KOPT-K1 (cell line): Measurements from ENCODE around the gene HLA-B.
A peak's percentile ranks its signal among the peaks of the same experiment; 100 is the strongest.
"Not testable (repeated sequence)": the region's sequence is repeated elsewhere in the genome, so short reads cannot be mapped to it uniquely, and the experiment has no call there.

ENCODE experiments used
- H3K27ac ChIP-seq: fragments of 200-600 bp; sonication (generic); 2 replicates; pipeline ENCODE4 v1.5.1; 2016; ENCODE audit warnings: antibody characterized with exemption, mild to moderate bottlenecking, low read depth, low read length; ENCODE audit not compliant: poor library complexity, severe bottlenecking
- H3K36me3 ChIP-seq: fragments of 200-600 bp; sonication (generic); 2 replicates; pipeline ENCODE4 v1.5.1; 2017; ENCODE audit warnings: antibody characterized with exemption, mild to moderate bottlenecking, low read length, moderate library complexity; ENCODE audit not compliant: insufficient read depth
- H3K9me3 ChIP-seq: fragments of 200-600 bp; sonication (generic); 2 replicates; pipeline ENCODE4 v1.5.1; 2017; ENCODE audit warnings: antibody characterized with exemption, low read length, mild to moderate bottlenecking; ENCODE audit not compliant: insufficient read depth, poor library complexity, severe bottlenecking

Gene HLA-B

GRCh38 chr6:31356946-31357466, at the start of gene HLA-B:
Gene HLA-B, minus strand, starts transcription at chr6:31357179. Its CDS starts 21 bp downstream, at chr6:31357158.
- Histone ChIP-seq H3K36me3 (peaks cover 29% of the 10 kb centered on the region), H3K9me3 (no peaks in the 10 kb centered on the region), H3K27ac (peak within 1 kb of the TSS; percentile 82)

GRCh38 chr6:31405996-31406395, 49.0 kb upstream of the HLA-B start:
- H3K36me3 ChIP-seq, result peaks cover 11% of the 10 kb centered on the region
- no peaks in the 10 kb centered on the region for H3K9me3 ChIP-seq
- H3K27ac ChIP-seq, result no peak overlapping the region

GRCh38 chr6:31404061-31404364, 47.0 kb upstream of the HLA-B start:
- H3K27ac ChIP-seq, H3K9me3 ChIP-seq, H3K36me3 ChIP-seq: not testable (repeated sequence)

- Histone ChIP-seq H3K27ac (peak within 1 kb of the TSS; percentile 37), H3K36me3 (no peaks in the 10 kb centered on the region), H3K9me3 (no peaks in the 10 kb centered on the region)
Measured at GRCh38 chr6:31403283-31404060, 46.5 kb upstream of the HLA-B start, which contains the start of gene MICA. Gene MICA, plus strand, starts transcription at chr6:31403595. Its CDS starts 38 bp downstream, at chr6:31403633.

- Histone ChIP-seq H3K27ac (peak overlapping the region; percentile 37), H3K36me3 (no peaks in the 10 kb centered on the region), H3K9me3 (no peaks in the 10 kb centered on the region)
Measured at GRCh38 chr6:31402324-31403282, 45.6 kb upstream of the HLA-B start.

- H3K9me3 ChIP-seq, result no peaks in the 10 kb centered on the region
- peak overlapping the region; percentile 70 for H3K27ac ChIP-seq
- no peaks in the 10 kb centered on the region for H3K36me3 ChIP-seq
Measured at GRCh38 chr6:31401403-31401802, 44.4 kb upstream of the HLA-B start.

GRCh38 chr6:31400467-31401289, 43.7 kb upstream of the HLA-B start:
- no peaks in the 10 kb centered on the region for H3K9me3 ChIP-seq
- no peaks in the 10 kb centered on the region for H3K36me3 ChIP-seq
- peak overlapping the region; percentile 70 for H3K27ac ChIP-seq

GRCh38 chr6:31399589-31400466, 42.8 kb upstream of the HLA-B start:
- Histone ChIP-seq H3K36me3 (no peaks in the 10 kb centered on the region), H3K27ac (peak overlapping the region; percentile 70)

GRCh38 chr6:31397901-31398525, 41.0 kb upstream of the HLA-B start:
- no peaks in the 10 kb centered on the region; the same call in 1 of the 2 replicates for H3K36me3 ChIP-seq
- no peaks in the 10 kb centered on the region for H3K9me3 ChIP-seq
- H3K27ac ChIP-seq, result no peak overlapping the region

More at GRCh38 chr6:31399589-31400466, 42.8 kb upstream of the HLA-B start:
- no peaks in the 10 kb centered on the region for H3K9me3 ChIP-seq

- not testable (repeated sequence) for H3K27ac ChIP-seq, H3K36me3 ChIP-seq, H3K9me3 ChIP-seq
Measured at GRCh38 chr6:31397153-31397499, 40.1 kb upstream of the HLA-B start.

GRCh38 chr6:31396422-31397152, 39.6 kb upstream of the HLA-B start:
- Histone ChIP-seq H3K36me3 (no peaks in the 10 kb centered on the region; the same call in 1 of the 2 replicates), H3K27ac (no peak overlapping the region), H3K9me3 (no peaks in the 10 kb centered on the region)

GRCh38 chr6:31395832-31396231, 38.9 kb upstream of the HLA-B start:
- no peaks in the 10 kb centered on the region; the same call in 1 of the 2 replicates for H3K36me3 ChIP-seq
- H3K9me3 ChIP-seq, result no peaks in the 10 kb centered on the region
- H3K27ac ChIP-seq, result no peak overlapping the region

GRCh38 chr6:31394381-31394780, 37.4 kb upstream of the HLA-B start:
- Histone ChIP-seq H3K9me3 (no peaks in the 10 kb centered on the region), H3K27ac (no peak overlapping the region), H3K36me3 (no peaks in the 10 kb centered on the region; the same call in 1 of the 2 replicates)
